MM.1S (cell line): Measurements from ENCODE around the gene KLHL7.

Source experiments
- DNase-seq: peaks from one replicate; pipeline ENCODE4 v3.0.0-alpha.2; 2015
- H2AFZ ChIP-seq: fragments of 300-600 bp; sonication (generic); 2 replicates; pipeline ENCODE4 v1.6.0; 2016; ENCODE audit warnings: antibody characterized with exemption, low read length
- H3F3A ChIP-seq: fragments of 300-600 bp; sonication (generic); 2 replicates; pipeline ENCODE4 v1.6.1; 2016; ENCODE audit warnings: mild to moderate bottlenecking, antibody characterized with exemption, low read length, moderate library complexity, mixed read lengths; ENCODE audit not compliant: insufficient read depth
- H3K27ac ChIP-seq: fragments of 300-600 bp; sonication (generic); 2 replicates; pipeline ENCODE4 v1.5.1; 2016; ENCODE audit warnings: mild to moderate bottlenecking, low read length
- H3K27me3 ChIP-seq: fragments of 300-600 bp; sonication (generic); replicated peaks from 2 replicates; pipeline ENCODE4 v1.6.0; 2016; ENCODE audit warnings: low read length; ENCODE audit not compliant: insufficient read depth
- H3K36me3 ChIP-seq: fragments of 300-600 bp; sonication (generic); replicated peaks from 2 replicates; pipeline ENCODE4 v1.6.1; 2016; ENCODE audit warnings: mild to moderate bottlenecking, low read length, mixed read lengths; ENCODE audit not compliant: insufficient read depth
- H3K4me1 ChIP-seq: fragments of 300-600 bp; sonication (generic); 2 replicates; pipeline ENCODE4 v1.6.1; 2016; ENCODE audit warnings: low read length, mixed read lengths
- H3K4me2 ChIP-seq: fragments of 300-600 bp; sonication (generic); 2 replicates; pipeline ENCODE4 v1.6.0; 2016; ENCODE audit warnings: low read depth, low read length
- H3K4me3 ChIP-seq: fragments of 300-600 bp; sonication (generic); 2 replicates; pipeline ENCODE4 v1.5.1; 2016; ENCODE audit warnings: low read length, mixed read lengths
- H3K79me2 ChIP-seq: fragments of 300-600 bp; sonication (generic); 2 replicates; pipeline ENCODE4 v1.6.1; 2016; ENCODE audit warnings: mixed run types, low read length, mixed read lengths
- H3K9ac ChIP-seq: fragments of 300-600 bp; sonication (generic); 2 replicates; pipeline ENCODE4 v1.6.1; 2016; ENCODE audit warnings: low read length, mixed read lengths
- H3K9me2 ChIP-seq: fragments of 300-600 bp; sonication (generic); replicated peaks from 2 replicates; pipeline ENCODE4 v1.6.1; 2016; ENCODE audit warnings: mild to moderate bottlenecking, low read length, mixed read lengths; ENCODE audit not compliant: insufficient read depth
- H3K9me3 ChIP-seq: fragments of 300-600 bp; sonication (generic); replicated peaks from 2 replicates; pipeline ENCODE4 v1.6.1; 2016; ENCODE audit warnings: mild to moderate bottlenecking, low read length, mixed read lengths; ENCODE audit not compliant: insufficient read depth
- H4K20me1 ChIP-seq: fragments of 300-600 bp; sonication (generic); 2 replicates; pipeline ENCODE4 v1.6.1; 2016; ENCODE audit warnings: mild to moderate bottlenecking, low read length, moderate library complexity, mixed read lengths; ENCODE audit not compliant: insufficient read depth
- EZH2 ChIP-seq: fragments of 300-600 bp; sonication (generic); optimal IDR thresholded peaks from 2 replicates; pipeline ENCODE3; 2017; ENCODE audit warnings: low read depth, mild to moderate bottlenecking, antibody characterized with exemption, low read length, mixed read lengths
- EZH2phosphoT487 ChIP-seq: fragments of 300-600 bp; sonication (generic); IDR thresholded peaks from 2 replicates; pipeline ENCODE4 v1.6.1; 2018; ENCODE audit warnings: antibody characterized with exemption, low read length
- TF ChIP-seq, protein P1 (sequence below): fragments of 300-600 bp; sonication (generic); IDR thresholded peaks from 2 replicates; pipeline ENCODE4 v1.5.1; 2016; ENCODE audit warnings: antibody characterized with exemption, low read length, mixed read lengths

The KLHL7 gene

DNA sequence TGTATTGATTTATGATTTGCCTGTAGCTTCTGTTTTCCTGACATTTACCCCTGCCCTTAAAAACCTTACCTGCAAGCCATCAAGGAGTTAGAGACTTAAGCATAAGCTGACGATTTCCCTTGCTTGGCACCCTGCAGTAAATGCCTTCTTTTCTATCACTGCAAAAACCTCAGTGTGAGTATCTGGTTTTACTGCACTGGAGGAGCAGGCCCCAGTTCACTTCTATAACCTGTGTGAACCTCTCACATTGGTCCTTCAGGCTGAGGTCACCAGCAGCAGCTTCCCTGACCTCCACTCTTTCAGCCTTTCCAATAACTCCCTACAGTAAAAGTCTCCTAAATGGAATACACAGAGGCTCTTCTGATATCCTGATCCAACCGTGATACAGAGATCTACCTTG lies 106.8 kb downstream of the KLHL7 start:
- H3K79me2 ChIP-seq, result no peaks in the 10 kb centered on the region
- no peaks in the 10 kb centered on the region for H3K9me3 ChIP-seq
- H3K4me1 ChIP-seq, result no peaks in the 10 kb centered on the region
- H3K27ac ChIP-seq, result no peak overlapping the region
- H3F3A ChIP-seq, result no peaks in the 10 kb centered on the region
- H3K4me2 ChIP-seq, result no peak overlapping the region
- H3K27me3 ChIP-seq, result no peaks in the 10 kb centered on the region
- no peaks in the 10 kb centered on the region for H3K36me3 ChIP-seq
- H3K9me2 ChIP-seq, result no peaks in the 10 kb centered on the region
- no peaks in the 10 kb centered on the region for H4K20me1 ChIP-seq
- no peak for DNase-seq
- no peak overlapping the region for H3K4me3 ChIP-seq
- TF ChIP-seq, protein P1, sequence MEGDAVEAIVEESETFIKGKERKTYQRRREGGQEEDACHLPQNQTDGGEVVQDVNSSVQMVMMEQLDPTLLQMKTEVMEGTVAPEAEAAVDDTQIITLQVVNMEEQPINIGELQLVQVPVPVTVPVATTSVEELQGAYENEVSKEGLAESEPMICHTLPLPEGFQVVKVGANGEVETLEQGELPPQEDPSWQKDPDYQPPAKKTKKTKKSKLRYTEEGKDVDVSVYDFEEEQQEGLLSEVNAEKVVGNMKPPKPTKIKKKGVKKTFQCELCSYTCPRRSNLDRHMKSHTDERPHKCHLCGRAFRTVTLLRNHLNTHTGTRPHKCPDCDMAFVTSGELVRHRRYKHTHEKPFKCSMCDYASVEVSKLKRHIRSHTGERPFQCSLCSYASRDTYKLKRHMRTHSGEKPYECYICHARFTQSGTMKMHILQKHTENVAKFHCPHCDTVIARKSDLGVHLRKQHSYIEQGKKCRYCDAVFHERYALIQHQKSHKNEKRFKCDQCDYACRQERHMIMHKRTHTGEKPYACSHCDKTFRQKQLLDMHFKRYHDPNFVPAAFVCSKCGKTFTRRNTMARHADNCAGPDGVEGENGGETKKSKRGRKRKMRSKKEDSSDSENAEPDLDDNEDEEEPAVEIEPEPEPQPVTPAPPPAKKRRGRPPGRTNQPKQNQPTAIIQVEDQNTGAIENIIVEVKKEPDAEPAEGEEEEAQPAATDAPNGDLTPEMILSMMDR, result no peak
- TF ChIP-seq EZH2, result no peak
- no peak for TF ChIP-seq EZH2phosphoT487
- H2AFZ ChIP-seq, result no peak overlapping the region
- H3K9ac ChIP-seq, result no peak overlapping the region

DNA sequence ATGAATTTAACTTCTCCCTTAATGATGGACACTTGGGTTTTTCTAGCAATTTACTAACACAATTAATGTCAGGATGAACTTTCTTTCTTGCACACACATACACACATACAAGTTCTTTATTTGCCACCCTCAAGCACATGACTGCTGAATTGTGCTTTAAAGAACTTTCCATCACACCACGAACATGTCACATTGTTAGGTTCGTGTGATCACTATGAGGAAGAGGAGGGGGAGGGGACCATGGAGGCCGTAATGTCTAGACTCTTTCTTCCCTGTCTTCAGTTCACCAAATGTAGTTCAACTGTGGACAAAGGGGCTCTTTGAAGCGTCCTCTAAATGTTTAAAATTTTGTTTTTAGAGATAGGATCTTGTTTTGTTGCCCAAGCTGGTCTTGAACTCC lies 107.3 kb downstream of the KLHL7 start:
- no peaks in the 10 kb centered on the region for H3K9me3 ChIP-seq
- H3K4me1 ChIP-seq, result no peaks in the 10 kb centered on the region
- TF ChIP-seq EZH2phosphoT487, result no peak
- TF ChIP-seq, protein P1, result no peak
- TF ChIP-seq EZH2, result no peak
- no peak overlapping the region for H3K4me3 ChIP-seq
- no peaks in the 10 kb centered on the region for H3K36me3 ChIP-seq
- H3K9me2 ChIP-seq, result no peaks in the 10 kb centered on the region
- DNase-seq, result no peak
- H3K27ac ChIP-seq, result no peak overlapping the region
- H3K27me3 ChIP-seq, result no peaks in the 10 kb centered on the region
- no peak overlapping the region for H2AFZ ChIP-seq
- H4K20me1 ChIP-seq, result no peaks in the 10 kb centered on the region
- H3F3A ChIP-seq, result no peaks in the 10 kb centered on the region
- H3K79me2 ChIP-seq, result no peaks in the 10 kb centered on the region
- H3K4me2 ChIP-seq, result no peak overlapping the region
- no peak overlapping the region for H3K9ac ChIP-seq

DNA sequence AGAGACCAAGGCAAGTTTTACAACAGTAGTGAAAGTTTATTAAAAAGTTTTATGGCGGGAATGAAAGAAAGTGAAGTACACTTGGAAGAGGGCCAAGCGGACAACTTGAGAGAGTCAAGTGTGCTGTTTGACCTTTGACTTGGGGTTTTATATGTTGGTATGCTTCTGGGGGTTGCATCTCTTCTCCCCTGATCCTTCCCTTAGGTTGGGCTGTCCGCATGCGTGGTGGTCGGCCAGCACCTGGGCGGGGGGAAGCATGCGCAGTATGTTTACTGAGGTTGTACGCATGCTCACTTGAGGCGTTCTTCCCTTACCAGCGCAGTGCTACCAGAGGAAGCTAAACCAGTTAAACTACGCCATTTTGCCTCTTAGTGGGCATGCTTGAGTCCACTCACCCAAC lies 108.2 kb downstream of the KLHL7 start:
- no peak overlapping the region for H3K4me3 ChIP-seq
- H3K36me3 ChIP-seq, result no peaks in the 10 kb centered on the region
- no peaks in the 10 kb centered on the region for H3K79me2 ChIP-seq
- no peaks in the 10 kb centered on the region for H4K20me1 ChIP-seq
- H3K9me3 ChIP-seq, result no peaks in the 10 kb centered on the region
- no peak overlapping the region for H3K4me2 ChIP-seq
- no peaks in the 10 kb centered on the region for H3F3A ChIP-seq
- no peaks in the 10 kb centered on the region for H3K4me1 ChIP-seq
- no peak for TF ChIP-seq EZH2
- no peak overlapping the region for H3K9ac ChIP-seq
- H3K27me3 ChIP-seq, result no peaks in the 10 kb centered on the region
- H3K27ac ChIP-seq, result no peak overlapping the region
- DNase-seq, result no peak
- H2AFZ ChIP-seq, result no peak overlapping the region
- no peaks in the 10 kb centered on the region for H3K9me2 ChIP-seq

DNA sequence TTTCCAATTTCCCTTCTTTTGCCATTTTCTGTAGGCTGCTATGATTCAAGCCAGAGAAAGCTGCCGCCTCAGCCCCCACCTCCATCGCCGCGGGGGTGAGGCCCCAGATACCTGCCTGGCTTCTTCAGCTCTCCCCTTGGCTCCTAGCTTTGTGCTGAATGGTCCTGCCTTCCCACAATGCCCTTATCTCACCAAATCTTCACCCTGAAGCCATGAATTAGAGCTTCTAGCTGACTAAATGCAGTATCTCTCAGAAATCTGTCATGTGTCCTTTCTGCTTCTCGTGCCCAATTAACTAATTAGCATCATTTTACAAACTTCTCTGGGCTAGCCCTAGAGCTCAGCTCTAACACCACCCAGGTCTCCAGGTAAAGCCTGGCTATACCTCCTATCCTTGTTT lies 108.8 kb downstream of the KLHL7 start:
- Histone ChIP-seq H2AFZ (no peak overlapping the region), H4K20me1 (no peaks in the 10 kb centered on the region), H3K36me3 (no peaks in the 10 kb centered on the region), H3K4me3 (no peak overlapping the region), H3K79me2 (no peaks in the 10 kb centered on the region), H3K4me1 (no peaks in the 10 kb centered on the region), H3K4me2 (no peak overlapping the region), H3K9me2 (no peaks in the 10 kb centered on the region), H3K9ac (no peak overlapping the region), H3K27me3 (no peaks in the 10 kb centered on the region), H3K27ac (no peak overlapping the region), H3F3A (no peaks in the 10 kb centered on the region), H3K9me3 (no peaks in the 10 kb centered on the region)
- TF ChIP-seq EZH2, result no peak
- TF ChIP-seq, protein P1, result no peak
- TF ChIP-seq EZH2phosphoT487, result no peak
- DNase-seq, result no peak
